Activated naive CD4-positive, alpha-beta T cell treated with anti-CD3 and anti-CD28 coated beads for 36 hours (primary cell): Measurements from ENCODE around the gene ZKSCAN2. TPM values are rescaled to one million over a fixed set of nuclear protein-coding genes. Genes with fewer than 3 reads are reported as not detected.

Experiments
- CTCF ChIA-PET: fragments of 350-600 bp; sonication (Branson Sonifier 250); formaldehyde crosslinking; loops from one replicate; lab custom pipeline; 2021; ENCODE audit warnings: antibody characterized with exemption; lab: Charles Lee
- DNase-seq: peaks from one replicate; pipeline ENCODE4 v3.0.0-alpha.2; 2020
- H3K27ac Mint-ChIP-seq: one replicate; pipeline ENCODE4 v1.8.0; 2021; ENCODE audit warnings: mild to moderate bottlenecking, mixed read lengths
- H3K27me3 Mint-ChIP-seq: one replicate; pipeline ENCODE4 v1.8.0; 2021; ENCODE audit warnings: low read depth, mixed read lengths
- H3K36me3 Mint-ChIP-seq: one replicate; pipeline ENCODE4 v1.8.0; 2021; ENCODE audit warnings: low read depth, mixed read lengths
- H3K4me1 Mint-ChIP-seq: one replicate; pipeline ENCODE4 v1.8.0; 2021; ENCODE audit warnings: low read depth, mixed read lengths
- H3K4me3 Mint-ChIP-seq: one replicate; pipeline ENCODE4 v1.8.0; 2021; ENCODE audit warnings: mild to moderate bottlenecking, moderate library complexity, mixed read lengths
- H3K9me3 Mint-ChIP-seq: one replicate; pipeline ENCODE4 v1.8.0; 2021; ENCODE audit warnings: mixed read lengths
- intact Hi-C: fragments of 100-400 bp; cut with micrococcal nuclease; formaldehyde crosslinking; loops from one replicate; pipeline ENCODE4 v1.15.1; 2023
- total RNA-seq, 2 experiments: library from RNA; stranded (reverse); gene quantifications; one replicate each; pipeline ENCODE4 v1.2.3, GENCODE V29; 2021

Gene ZKSCAN2
- total RNA-seq = 1 to 10 TPM; 4.5 to 5.0 TPM

DNA sequence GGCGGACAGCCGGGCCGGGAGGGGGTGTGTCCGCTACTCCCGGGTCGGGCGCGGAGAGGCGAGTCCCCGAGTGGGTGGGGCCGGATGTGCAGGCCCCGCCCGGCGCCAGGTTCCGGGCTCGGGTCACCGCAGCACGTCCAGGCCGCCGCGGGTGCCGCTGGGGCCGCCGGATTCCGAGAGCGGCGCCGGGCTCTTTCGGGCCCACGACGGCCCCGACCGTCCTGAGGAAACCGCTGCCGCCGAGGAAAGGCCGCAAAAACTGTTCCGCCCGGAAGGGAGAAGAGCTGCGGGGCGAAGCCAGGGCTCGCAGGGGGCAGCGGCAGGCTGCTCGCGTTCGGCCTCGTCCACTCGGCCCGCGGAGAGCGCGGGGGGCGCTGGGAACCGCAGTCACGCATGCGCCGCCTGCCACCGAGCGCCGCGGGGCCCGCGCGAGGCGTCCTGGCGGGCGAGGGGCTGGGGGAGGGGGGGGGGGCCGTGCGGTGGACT lies at the start of gene ZKSCAN2:
Gene ZKSCAN2, minus strand, starts transcription at position 376 of the 486 bp plus-strand sequence. CDS start 718 bp downstream, outside the sequence.
- Mint-ChIP-seq H3K4me1 (peaks cover 61% of the 10 kb centered on the region), H3K4me3 (peak within 1 kb of the TSS; percentile 89), H3K36me3 (peaks cover 35% of the 10 kb centered on the region), H3K27ac (peak within 1 kb of the TSS; percentile 97), H3K27me3 (no peaks in the 10 kb centered on the region), H3K9me3 (no peaks in the 10 kb centered on the region)
- peak; percentile 87 for DNase-seq
- intact Hi-C loops = loop anchor here (1.0 kb wide), 1 partner anchor 24 kb away; no protein-coding TSS in a partner anchor
- CTCF ChIA-PET = no interaction called here

GRCh38 chr16:25299792-25300590 lies 42.3 kb upstream of the ZKSCAN2 start:
- H3K4me3 Mint-ChIP-seq = no peak overlapping the region
- no peak overlapping the region for H3K27ac Mint-ChIP-seq
- intact Hi-C loops = no loop called here
- H3K27me3 Mint-ChIP-seq = no peaks in the 10 kb centered on the region
- DNase-seq = no peak
- H3K4me1 Mint-ChIP-seq = peaks cover 9% of the 10 kb centered on the region
- no peaks in the 10 kb centered on the region for H3K9me3 Mint-ChIP-seq
- H3K36me3 Mint-ChIP-seq = no peaks in the 10 kb centered on the region
- CTCF ChIA-PET = no interaction called here

DNA sequence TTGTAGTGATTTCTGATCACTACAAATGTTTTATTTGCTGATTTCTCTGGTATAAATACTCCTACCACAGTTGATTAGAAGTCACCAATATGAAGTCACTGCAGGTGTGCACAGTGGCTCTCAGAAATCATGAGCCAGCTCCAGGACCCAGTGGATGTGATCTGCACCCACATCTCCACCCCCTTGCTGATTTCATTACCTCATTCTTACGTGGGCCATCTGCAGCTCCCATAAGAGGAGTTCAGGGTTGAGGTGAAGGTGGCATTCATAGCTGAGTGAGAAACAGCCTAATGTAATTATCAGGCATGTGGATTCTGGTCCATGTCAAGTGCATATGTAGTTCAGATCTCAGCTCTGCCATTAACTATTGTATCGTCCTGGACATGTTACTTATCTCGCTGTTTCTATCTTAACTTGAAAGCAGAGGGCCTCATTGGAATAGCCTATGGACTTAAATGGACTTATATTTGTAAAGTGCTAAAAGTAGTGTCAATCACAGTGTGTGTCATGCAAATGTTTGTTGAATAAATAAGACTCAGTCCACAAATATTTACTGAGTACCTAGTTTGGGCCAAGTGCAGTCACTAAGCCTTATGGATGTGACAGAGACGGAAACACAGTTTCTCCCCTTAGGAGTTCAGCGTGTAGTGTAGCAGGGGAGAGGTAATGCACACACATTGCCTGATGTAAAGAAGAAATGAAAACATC lies 40.7 kb upstream of the ZKSCAN2 start:
- H3K4me3 Mint-ChIP-seq = no peak overlapping the region
- H3K9me3 Mint-ChIP-seq = no peaks in the 10 kb centered on the region
- CTCF ChIA-PET = interaction anchor here (0.5 kb wide), 1 partner anchor 1172 kb away, joined by 5 read pairs; no protein-coding TSS in a partner anchor
- no peaks in the 10 kb centered on the region for H3K27me3 Mint-ChIP-seq
- H3K4me1 Mint-ChIP-seq = peaks cover 9% of the 10 kb centered on the region
- no peaks in the 10 kb centered on the region for H3K36me3 Mint-ChIP-seq
- no peak overlapping the region for H3K27ac Mint-ChIP-seq
- intact Hi-C loops = no loop called here
- no peak for DNase-seq

DNA sequence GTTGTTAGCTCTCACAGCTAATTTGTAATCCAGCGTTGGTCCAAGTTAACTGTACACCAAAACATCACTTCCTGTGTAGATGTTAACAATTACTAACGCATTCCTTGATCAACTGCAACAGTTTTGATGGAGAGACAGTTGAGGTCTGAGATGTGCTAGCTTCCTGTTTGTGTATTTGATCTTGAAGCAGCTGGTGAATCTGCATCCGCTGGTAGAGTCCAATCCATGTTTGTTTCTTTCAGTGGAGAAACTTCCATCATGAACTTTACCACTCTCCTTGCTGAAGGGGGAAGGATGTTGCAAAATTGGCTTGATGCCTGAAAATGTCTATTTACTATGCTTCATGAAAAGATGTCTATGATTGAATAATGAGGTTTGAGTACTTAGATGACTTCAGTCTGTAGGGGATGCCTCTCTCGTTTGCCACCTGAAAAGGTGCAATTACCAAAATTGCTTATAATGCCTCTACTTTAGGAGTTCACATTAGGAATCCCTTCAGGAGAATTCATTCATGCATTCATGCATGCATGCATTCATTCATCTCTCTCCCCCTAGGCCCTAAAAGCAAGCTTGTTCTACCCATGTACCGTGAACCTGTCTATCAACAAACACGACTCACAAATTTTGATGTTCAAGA lies 39.6 kb upstream of the ZKSCAN2 start:
- CTCF ChIA-PET = no interaction called here
- peaks cover 9% of the 10 kb centered on the region for H3K4me1 Mint-ChIP-seq

GRCh38 chr16:25291580-25291979 lies 33.9 kb upstream of the ZKSCAN2 start:
- DNase-seq = no peak
- Mint-ChIP-seq H3K4me1 (no peaks in the 10 kb centered on the region), H3K36me3 (peaks cover 2% of the 10 kb centered on the region), H3K27me3 (peaks cover 2% of the 10 kb centered on the region), H3K4me3 (no peak overlapping the region), H3K27ac (no peak overlapping the region), H3K9me3 (no peaks in the 10 kb centered on the region)
- CTCF ChIA-PET = interaction anchor here (0.7 kb wide), 1 partner anchor 32 kb away, joined by 4 read pairs; no protein-coding TSS in a partner anchor
- intact Hi-C loops = no loop called here

More for the DNA sequence above, 39.6 kb upstream of the ZKSCAN2 start:
- intact Hi-C loops = no loop called here
- no peaks in the 10 kb centered on the region for H3K27me3 Mint-ChIP-seq
- H3K27ac Mint-ChIP-seq = no peak overlapping the region
- H3K9me3 Mint-ChIP-seq = no peaks in the 10 kb centered on the region
- H3K4me3 Mint-ChIP-seq = no peak overlapping the region
- no peak for DNase-seq
- H3K36me3 Mint-ChIP-seq = no peaks in the 10 kb centered on the region

DNA sequence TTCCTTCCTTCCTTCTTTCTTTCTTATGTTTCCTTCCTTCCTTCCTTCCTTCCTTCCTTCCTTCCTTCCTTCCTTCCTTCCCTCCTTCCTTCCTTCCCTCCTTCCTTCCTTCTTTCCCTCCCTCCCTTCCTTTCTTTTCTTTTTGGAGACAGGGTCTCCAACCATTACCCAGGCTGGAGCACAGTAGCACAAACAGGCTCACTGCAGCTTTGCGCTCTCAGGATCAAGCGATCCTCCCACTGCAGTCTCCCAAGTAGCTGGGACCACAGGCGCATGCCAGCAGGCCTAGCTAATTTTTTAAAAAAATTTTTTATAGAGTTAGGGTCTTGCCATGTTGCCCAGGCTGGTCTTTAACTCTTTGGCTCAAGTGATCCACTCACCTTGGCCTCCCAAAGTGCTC lies 31.8 kb upstream of the ZKSCAN2 start:
- Mint-ChIP-seq H3K27me3 (peaks cover 2% of the 10 kb centered on the region), H3K4me1 (no peaks in the 10 kb centered on the region), H3K27ac (no peak overlapping the region), H3K4me3 (no peak overlapping the region), H3K9me3 (peaks cover 4% of the 10 kb centered on the region), H3K36me3 (peaks cover 2% of the 10 kb centered on the region)
- no peak for DNase-seq
- intact Hi-C loops = no loop called here
- CTCF ChIA-PET = interaction anchor here (0.7 kb wide), 1 partner anchor 31 kb away, joined by 4 read pairs; no protein-coding TSS in a partner anchor

- CTCF ChIA-PET = no interaction called here
- H3K36me3 Mint-ChIP-seq = peaks cover 1% of the 10 kb centered on the region
- H3K4me1 Mint-ChIP-seq = peaks cover 2% of the 10 kb centered on the region
- no peak for DNase-seq
- H3K4me3 Mint-ChIP-seq = no peak overlapping the region
- H3K27me3 Mint-ChIP-seq = peaks cover 2% of the 10 kb centered on the region
- peaks cover 2% of the 10 kb centered on the region for H3K9me3 Mint-ChIP-seq
- H3K27ac Mint-ChIP-seq = no peak overlapping the region
- intact Hi-C loops = loop anchor here (5.0 to 10.0 kb wide), 3 partner anchors 428 to 1825 kb away; no protein-coding TSS in a partner anchor
Observed at GRCh38 chr16:25279491-25279890, 21.8 kb upstream of the ZKSCAN2 start.

DNA sequence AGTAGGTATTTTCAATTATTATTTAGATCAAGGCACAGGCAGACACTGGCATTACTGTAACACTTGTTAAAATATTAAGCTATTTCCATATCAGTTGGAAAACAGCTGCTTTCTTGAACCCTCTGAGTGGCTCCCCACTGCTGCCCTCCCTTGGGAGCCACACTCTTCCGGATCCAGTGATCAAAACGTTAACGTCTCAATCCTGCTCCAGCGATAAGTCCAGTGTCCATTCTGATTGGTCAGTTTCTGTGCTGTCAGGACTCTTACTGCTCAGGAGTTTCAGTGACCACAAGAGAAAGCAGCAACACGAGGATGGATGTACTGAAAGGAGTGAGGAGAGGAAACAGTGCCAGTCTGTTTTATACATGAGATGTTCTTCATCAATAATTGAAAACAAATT lies 13.8 kb upstream of the ZKSCAN2 start:
- DNase-seq = no peak

DNA sequence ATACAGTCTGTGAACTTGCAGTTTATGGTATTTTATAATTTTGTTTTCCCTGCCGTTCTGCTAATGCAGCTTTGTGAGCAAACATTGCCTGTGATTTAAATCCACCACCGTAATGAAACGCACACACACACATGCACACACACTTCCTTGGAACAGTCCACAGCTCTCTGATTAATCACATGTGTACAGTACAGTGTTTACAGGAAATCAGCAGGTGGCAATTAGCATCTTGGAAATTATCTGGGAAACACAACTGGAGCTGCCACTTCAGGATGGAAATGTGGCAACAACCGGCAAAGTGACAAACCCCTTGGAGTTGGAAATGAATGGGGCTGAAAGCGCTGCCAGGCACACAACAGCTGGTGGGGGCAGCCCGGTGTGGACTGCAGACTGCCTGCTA lies 12.9 kb upstream of the ZKSCAN2 start:
- CTCF ChIA-PET = interaction anchor here (1.0 kb wide), 1 partner anchor 8 kb away, joined by 4 read pairs; no protein-coding TSS in a partner anchor
- intact Hi-C loops = loop anchor here (10.0 kb wide), 2 partner anchors 564 to 1834 kb away; no protein-coding TSS in a partner anchor
- Mint-ChIP-seq H3K4me1 (no peaks in the 10 kb centered on the region), H3K36me3 (peaks cover 6% of the 10 kb centered on the region), H3K27ac (no peak overlapping the region), H3K27me3 (no peaks in the 10 kb centered on the region), H3K9me3 (no peaks in the 10 kb centered on the region), H3K4me3 (no peak overlapping the region)
- no peak for DNase-seq

More for the DNA sequence above, 13.8 kb upstream of the ZKSCAN2 start:
- Mint-ChIP-seq H3K4me1 (no peaks in the 10 kb centered on the region), H3K27ac (no peak overlapping the region), H3K27me3 (no peaks in the 10 kb centered on the region), H3K36me3 (peaks cover 2% of the 10 kb centered on the region), H3K4me3 (no peak overlapping the region), H3K9me3 (no peaks in the 10 kb centered on the region)
- CTCF ChIA-PET = interaction anchor here (0.6 to 1.0 kb wide), 5 partner anchors 9 to 362 kb away, joined by 3 to 4 read pairs (median 4); no protein-coding TSS in a partner anchor
- intact Hi-C loops = loop anchor here (10.0 kb wide), 2 partner anchors 563 to 1833 kb away; no protein-coding TSS in a partner anchor

- intact Hi-C loops = loop anchor here (10.0 kb wide), 2 partner anchors 565 to 1835 kb away; no protein-coding TSS in a partner anchor
- Mint-ChIP-seq H3K27ac (no peak overlapping the region), H3K36me3 (peaks cover 8% of the 10 kb centered on the region), H3K9me3 (no peaks in the 10 kb centered on the region), H3K4me1 (peaks cover 2% of the 10 kb centered on the region), H3K4me3 (no peak overlapping the region), H3K27me3 (no peaks in the 10 kb centered on the region)
- DNase-seq = no peak
- CTCF ChIA-PET = no interaction called here
Observed at GRCh38 chr16:25269879-25270278, 12.2 kb upstream of the ZKSCAN2 start.

GRCh38 chr16:25265968-25266367 lies 8.3 kb upstream of the ZKSCAN2 start:
- DNase-seq = no peak
- no peak overlapping the region for H3K27ac Mint-ChIP-seq
- H3K4me1 Mint-ChIP-seq = peaks cover 11% of the 10 kb centered on the region
- H3K4me3 Mint-ChIP-seq = no peak overlapping the region
- CTCF ChIA-PET = interaction anchor here (0.6 to 3.3 kb wide), 3 partner anchors 9 to 421 kb away, joined by 3 to 11 read pairs (median 4); no protein-coding TSS in a partner anchor
- H3K9me3 Mint-ChIP-seq = no peaks in the 10 kb centered on the region
- intact Hi-C loops = no loop called here
- no peaks in the 10 kb centered on the region for H3K27me3 Mint-ChIP-seq
- H3K36me3 Mint-ChIP-seq = peaks cover 19% of the 10 kb centered on the region
